ENCODE data around the gene TRIM9. TPM values are rescaled to one million over a fixed set of nuclear protein-coding genes. Genes with fewer than 3 reads are reported as not detected.

TRIM9 gene
- total and polyA plus RNA-seq, 4 donors, result 0.08 to 1.3 (median 0.50) TPM

GRCh38 chr14:51129130-51129529, 34.2 kb upstream of the TRIM9 start:
- H3K9ac ChIP-seq (ENCODE audit: insufficient read depth in 1 of 2, low read length in 2 of 2), result no peak overlapping the region
- ATAC-seq (ENCODE audit: insufficient read depth, low FRiP score), result no peak
- peaks cover 0 to 4% (median 0%) of the 10 kb centered on the region in 4 donors for H3K9me3 ChIP-seq (ENCODE audit: control insufficient read depth in 4 of 4, insufficient read depth in 3 of 4, low read length in 3 of 4)
- H3K36me3 ChIP-seq (ENCODE audit: control insufficient read depth in 4 of 4, insufficient read depth in 4 of 4, low read length in 4 of 4), result no peaks in the 10 kb centered on the region
- 95 to 96% methylated on average over 4 of the region's 4 CpGs for WGBS, 2 donors
- no peak overlapping the region for H3K4me3 ChIP-seq
- DNase-seq, result no peak
- no peaks in the 10 kb centered on the region for H3K27me3 ChIP-seq (ENCODE audit: control insufficient read depth in 3 of 3, insufficient read depth in 3 of 3, low read length in 2 of 3)
- H3K4me1 ChIP-seq (ENCODE audit: control insufficient read depth in 5 of 5, insufficient read depth in 5 of 5, low read length in 5 of 5), result no peaks in the 10 kb centered on the region
- H3K27ac ChIP-seq (ENCODE audit: low read depth in 1 of 2, low read length in 1 of 2), result no peak overlapping the region
- TF ChIP-seq CTCF (IDR thresholded peaks at IDR 0.05; ENCODE audit: control extremely low read depth, extremely low read depth), result no peak

DNA sequence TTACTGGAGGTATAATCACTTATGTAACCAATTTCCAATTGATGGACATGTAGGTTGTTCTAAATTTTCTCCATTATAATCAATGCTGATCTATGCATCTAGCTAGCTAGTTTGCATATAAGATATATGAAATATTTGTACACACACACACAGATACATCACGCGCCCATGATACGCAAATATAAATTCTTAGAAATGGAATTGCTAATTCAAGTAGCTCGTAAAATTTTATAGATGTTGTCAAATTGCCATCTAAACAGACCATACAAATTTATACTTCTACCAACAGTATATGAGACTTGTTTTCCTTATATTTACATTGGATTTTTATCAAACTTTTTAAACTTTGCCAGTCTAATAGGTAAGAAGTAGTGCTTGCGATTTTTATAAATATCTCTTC, 29.1 kb upstream of the TRIM9 start:
- H3K27ac ChIP-seq (ENCODE audit: low read depth in 1 of 2, low read length in 1 of 2), result no peak overlapping the region

GRCh38 chr14:51121096-51121495, 26.2 kb upstream of the TRIM9 start:
- no peak for ATAC-seq (ENCODE audit: insufficient read depth, low FRiP score)
- TF ChIP-seq CTCF (IDR thresholded peaks at IDR 0.05; ENCODE audit: control extremely low read depth, extremely low read depth), result no peak
- DNase-seq, result no peak

More for the DNA sequence above, 29.1 kb upstream of the TRIM9 start:
- DNase-seq, result no peak
- Histone ChIP-seq H3K4me1 (ENCODE audit: control insufficient read depth in 5 of 5, insufficient read depth in 5 of 5, low read length in 5 of 5) (no peaks in the 10 kb centered on the region), H3K4me3 (no peak overlapping the region), H3K9me3 (ENCODE audit: control insufficient read depth in 4 of 4, insufficient read depth in 3 of 4, low read length in 3 of 4) (peaks cover 0 to 2% (median 0%) of the 10 kb centered on the region in 4 donors), H3K36me3 (ENCODE audit: control insufficient read depth in 4 of 4, insufficient read depth in 4 of 4, low read length in 4 of 4) (no peaks in the 10 kb centered on the region), H3K27me3 (ENCODE audit: control insufficient read depth in 3 of 3, insufficient read depth in 3 of 3, low read length in 2 of 3) (no peaks in the 10 kb centered on the region), H3K9ac (ENCODE audit: insufficient read depth in 1 of 2, low read length in 2 of 2) (no peak overlapping the region)
- 97 to 98% methylated on average over 5 of the region's 5 CpGs for WGBS, 2 donors
- no peak for ATAC-seq (ENCODE audit: insufficient read depth, low FRiP score)
- TF ChIP-seq CTCF (IDR thresholded peaks at IDR 0.05; ENCODE audit: control extremely low read depth, extremely low read depth), result no peak

DNA sequence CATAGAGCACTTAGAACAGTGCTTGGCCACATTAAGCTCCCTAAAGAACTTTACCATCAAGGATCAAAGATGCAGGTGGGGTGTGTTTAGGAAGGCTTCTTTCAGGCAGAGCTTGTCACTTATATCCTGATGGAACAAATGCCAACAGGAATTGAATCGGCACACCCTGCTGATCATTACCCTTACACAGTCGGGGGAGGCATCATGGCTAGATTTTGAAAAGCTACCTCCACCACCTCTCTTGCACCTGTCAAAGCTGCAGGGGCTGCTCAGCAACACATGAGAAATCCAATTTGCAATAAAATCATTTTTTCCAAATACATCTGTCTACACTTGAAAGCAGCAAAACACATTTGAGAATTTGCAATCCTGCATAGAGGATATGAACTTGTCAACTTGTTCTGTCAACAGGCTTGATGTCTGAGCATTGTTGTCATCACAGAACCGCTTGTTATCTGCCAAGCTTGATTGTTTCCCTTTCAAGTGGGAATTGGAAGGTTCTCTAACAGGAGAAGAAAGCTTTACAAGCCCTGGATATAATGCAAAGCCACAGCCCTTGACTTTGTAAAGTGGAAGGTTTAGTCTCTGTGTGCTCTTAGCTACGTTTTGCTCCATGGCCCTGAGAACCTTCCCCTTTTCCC, 24.6 kb upstream of the TRIM9 start:
- H3K4me1 ChIP-seq (ENCODE audit: control insufficient read depth in 5 of 5, insufficient read depth in 5 of 5, low read length in 5 of 5), result no peaks in the 10 kb centered on the region
- TF ChIP-seq CTCF (IDR thresholded peaks at IDR 0.05; ENCODE audit: control extremely low read depth, extremely low read depth), result no peak

More at GRCh38 chr14:51121096-51121495, 26.2 kb upstream of the TRIM9 start:
- Histone ChIP-seq H3K27me3 (ENCODE audit: control insufficient read depth in 3 of 3, insufficient read depth in 3 of 3, low read length in 2 of 3) (no peaks in the 10 kb centered on the region), H3K36me3 (ENCODE audit: control insufficient read depth in 4 of 4, insufficient read depth in 4 of 4, low read length in 4 of 4) (no peaks in the 10 kb centered on the region), H3K27ac (ENCODE audit: low read depth in 1 of 2, low read length in 1 of 2) (no peak overlapping the region), H3K4me3 (no peak overlapping the region), H3K4me1 (ENCODE audit: control insufficient read depth in 5 of 5, insufficient read depth in 5 of 5, low read length in 5 of 5) (no peaks in the 10 kb centered on the region), H3K9ac (ENCODE audit: insufficient read depth in 1 of 2, low read length in 2 of 2) (no peak overlapping the region), H3K9me3 (ENCODE audit: control insufficient read depth in 4 of 4, insufficient read depth in 3 of 4, low read length in 3 of 4) (peaks cover 0 to 2% (median 0%) of the 10 kb centered on the region in 4 donors)
- WGBS, 2 donors, result 60 to 67% methylated on average over 3 of the region's 3 CpGs

More for the DNA sequence above, 24.6 kb upstream of the TRIM9 start:
- H3K9me3 ChIP-seq (ENCODE audit: control insufficient read depth in 4 of 4, insufficient read depth in 3 of 4, low read length in 3 of 4), result peaks cover 0 to 2% (median 0%) of the 10 kb centered on the region in 4 donors
- ATAC-seq (ENCODE audit: insufficient read depth, low FRiP score) (no peak), DNase-seq (no peak)
- H3K4me3 ChIP-seq, result no peak overlapping the region
- 64 to 77% methylated on average over 4 of the region's 4 CpGs for WGBS, 2 donors
- no peaks in the 10 kb centered on the region for H3K36me3 ChIP-seq (ENCODE audit: control insufficient read depth in 4 of 4, insufficient read depth in 4 of 4, low read length in 4 of 4)
- no peak overlapping the region for H3K9ac ChIP-seq (ENCODE audit: insufficient read depth in 1 of 2, low read length in 2 of 2)
- no peaks in the 10 kb centered on the region for H3K27me3 ChIP-seq (ENCODE audit: control insufficient read depth in 3 of 3, insufficient read depth in 3 of 3, low read length in 2 of 3)
- H3K27ac ChIP-seq (ENCODE audit: low read depth in 1 of 2, low read length in 1 of 2), result no peak overlapping the region
